ENCODE measurements around the gene TFG. TPM values are rescaled to one million over a fixed set of nuclear protein-coding genes. Genes with fewer than 3 reads are reported as not detected.
A peak's percentile ranks its signal among the peaks of the same experiment; 100 is the strongest.

TFG gene
- total and polyA plus RNA-seq, 2 experiments from 2014 or later = 87.6 to 88.5 TPM

DNA sequence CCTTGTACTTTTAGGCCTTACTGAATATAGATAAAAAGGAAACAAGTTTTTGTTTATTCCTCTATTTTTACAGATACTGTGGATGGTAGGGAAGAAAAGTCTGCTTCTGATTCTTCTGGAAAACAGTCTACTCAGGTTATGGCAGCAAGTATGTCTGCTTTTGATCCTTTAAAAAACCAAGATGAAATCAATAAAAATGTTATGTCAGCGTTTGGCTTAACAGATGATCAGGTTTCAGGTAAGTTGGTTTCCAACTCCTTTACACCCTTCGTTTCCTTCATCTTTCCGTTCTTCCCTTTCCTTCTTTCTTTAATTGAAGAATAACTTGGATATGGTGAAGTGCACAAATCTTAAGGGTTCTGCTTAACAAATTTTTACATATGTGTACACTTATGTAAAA, 23.1 kb downstream of the TFG start (continued):
- TF ChIP-seq, protein P1, sequence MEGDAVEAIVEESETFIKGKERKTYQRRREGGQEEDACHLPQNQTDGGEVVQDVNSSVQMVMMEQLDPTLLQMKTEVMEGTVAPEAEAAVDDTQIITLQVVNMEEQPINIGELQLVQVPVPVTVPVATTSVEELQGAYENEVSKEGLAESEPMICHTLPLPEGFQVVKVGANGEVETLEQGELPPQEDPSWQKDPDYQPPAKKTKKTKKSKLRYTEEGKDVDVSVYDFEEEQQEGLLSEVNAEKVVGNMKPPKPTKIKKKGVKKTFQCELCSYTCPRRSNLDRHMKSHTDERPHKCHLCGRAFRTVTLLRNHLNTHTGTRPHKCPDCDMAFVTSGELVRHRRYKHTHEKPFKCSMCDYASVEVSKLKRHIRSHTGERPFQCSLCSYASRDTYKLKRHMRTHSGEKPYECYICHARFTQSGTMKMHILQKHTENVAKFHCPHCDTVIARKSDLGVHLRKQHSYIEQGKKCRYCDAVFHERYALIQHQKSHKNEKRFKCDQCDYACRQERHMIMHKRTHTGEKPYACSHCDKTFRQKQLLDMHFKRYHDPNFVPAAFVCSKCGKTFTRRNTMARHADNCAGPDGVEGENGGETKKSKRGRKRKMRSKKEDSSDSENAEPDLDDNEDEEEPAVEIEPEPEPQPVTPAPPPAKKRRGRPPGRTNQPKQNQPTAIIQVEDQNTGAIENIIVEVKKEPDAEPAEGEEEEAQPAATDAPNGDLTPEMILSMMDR (conservative IDR thresholded peaks at IDR 0.05; ENCODE audit: low read depth in 2 of 2) = no peak
- TF ChIP-seq CREB1 (CRISPR knock-in tag; IDR thresholded peaks at IDR 0.05; ENCODE audit: low read depth) = no peak
- no peak for TF ChIP-seq EZH2 (IDR thresholded peaks at IDR 0.05; ENCODE audit: low read depth, unreplicated experiment)
- TF ChIP-seq NANOG (IDR thresholded peaks at IDR 0.05; ENCODE audit: borderline replicate concordance) = no peak
- TF ChIP-seq EZH2phosphoT487 (IDR thresholded peaks at IDR 0.05; ENCODE audit: unreplicated experiment) = no peak

DNA sequence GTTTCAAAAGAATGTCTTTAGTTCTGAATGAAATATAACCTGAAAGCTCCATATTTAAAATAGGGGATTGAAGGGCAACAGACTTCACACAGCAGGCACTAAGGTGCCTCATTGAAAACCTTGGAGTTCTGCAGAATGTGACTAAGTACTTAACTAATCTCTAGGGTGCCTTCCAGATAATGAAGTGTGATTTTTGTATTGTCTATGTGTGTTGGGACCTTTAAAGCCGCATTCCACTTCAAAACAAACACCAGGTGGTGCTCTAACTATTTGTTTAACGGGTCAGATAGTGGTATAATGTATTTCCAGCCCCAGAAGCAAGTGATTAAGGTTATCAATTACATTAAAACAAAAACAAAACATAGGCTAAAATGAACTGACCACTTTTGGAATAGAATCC, 28.0 kb downstream of the TFG start:
- H2AFZ ChIP-seq = no peak overlapping the region
- Mint-ChIP-seq H3K36me3 (ENCODE audit: low read depth) (peaks cover 42% of the 10 kb centered on the region), H3K4me1 (peaks cover 39% of the 10 kb centered on the region), H3K4me3 (no peak overlapping the region), H3K27me3 (ENCODE audit: insufficient read depth, low read depth, poor library complexity) (no peaks in the 10 kb centered on the region), H3K27ac (no peak overlapping the region), H3K9me3 (no peaks in the 10 kb centered on the region)
- no peaks in the 10 kb centered on the region for H3K27me3 ChIP-seq (ENCODE audit: insufficient read depth)
- peaks cover 11% of the 10 kb centered on the region; the same call in 1 of the 2 replicates for H3K36me3 ChIP-seq (ENCODE audit: insufficient read depth)
- H3K27ac ChIP-seq (ENCODE audit: low read depth) = no peak overlapping the region
- H3K4me3 ChIP-seq = no peak overlapping the region
- H3K9me2 ChIP-seq (ENCODE audit: insufficient read depth) = no peaks in the 10 kb centered on the region
- no peak for TF ChIP-seq ZNF331 (CRISPR knock-in tag; IDR thresholded peaks at IDR 0.05; ENCODE audit: low read depth)
- TF ChIP-seq, protein P1 (conservative IDR thresholded peaks at IDR 0.05; ENCODE audit: low read depth in 2 of 2) = peak; percentile 51 to 55
- TF ChIP-seq CREB1 (CRISPR knock-in tag; IDR thresholded peaks at IDR 0.05; ENCODE audit: low read depth) = no peak
- TF ChIP-seq POLR2AphosphoS5 (IDR thresholded peaks at IDR 0.05; ENCODE audit: low read depth) = no peak
- TF ChIP-seq, protein P2, sequence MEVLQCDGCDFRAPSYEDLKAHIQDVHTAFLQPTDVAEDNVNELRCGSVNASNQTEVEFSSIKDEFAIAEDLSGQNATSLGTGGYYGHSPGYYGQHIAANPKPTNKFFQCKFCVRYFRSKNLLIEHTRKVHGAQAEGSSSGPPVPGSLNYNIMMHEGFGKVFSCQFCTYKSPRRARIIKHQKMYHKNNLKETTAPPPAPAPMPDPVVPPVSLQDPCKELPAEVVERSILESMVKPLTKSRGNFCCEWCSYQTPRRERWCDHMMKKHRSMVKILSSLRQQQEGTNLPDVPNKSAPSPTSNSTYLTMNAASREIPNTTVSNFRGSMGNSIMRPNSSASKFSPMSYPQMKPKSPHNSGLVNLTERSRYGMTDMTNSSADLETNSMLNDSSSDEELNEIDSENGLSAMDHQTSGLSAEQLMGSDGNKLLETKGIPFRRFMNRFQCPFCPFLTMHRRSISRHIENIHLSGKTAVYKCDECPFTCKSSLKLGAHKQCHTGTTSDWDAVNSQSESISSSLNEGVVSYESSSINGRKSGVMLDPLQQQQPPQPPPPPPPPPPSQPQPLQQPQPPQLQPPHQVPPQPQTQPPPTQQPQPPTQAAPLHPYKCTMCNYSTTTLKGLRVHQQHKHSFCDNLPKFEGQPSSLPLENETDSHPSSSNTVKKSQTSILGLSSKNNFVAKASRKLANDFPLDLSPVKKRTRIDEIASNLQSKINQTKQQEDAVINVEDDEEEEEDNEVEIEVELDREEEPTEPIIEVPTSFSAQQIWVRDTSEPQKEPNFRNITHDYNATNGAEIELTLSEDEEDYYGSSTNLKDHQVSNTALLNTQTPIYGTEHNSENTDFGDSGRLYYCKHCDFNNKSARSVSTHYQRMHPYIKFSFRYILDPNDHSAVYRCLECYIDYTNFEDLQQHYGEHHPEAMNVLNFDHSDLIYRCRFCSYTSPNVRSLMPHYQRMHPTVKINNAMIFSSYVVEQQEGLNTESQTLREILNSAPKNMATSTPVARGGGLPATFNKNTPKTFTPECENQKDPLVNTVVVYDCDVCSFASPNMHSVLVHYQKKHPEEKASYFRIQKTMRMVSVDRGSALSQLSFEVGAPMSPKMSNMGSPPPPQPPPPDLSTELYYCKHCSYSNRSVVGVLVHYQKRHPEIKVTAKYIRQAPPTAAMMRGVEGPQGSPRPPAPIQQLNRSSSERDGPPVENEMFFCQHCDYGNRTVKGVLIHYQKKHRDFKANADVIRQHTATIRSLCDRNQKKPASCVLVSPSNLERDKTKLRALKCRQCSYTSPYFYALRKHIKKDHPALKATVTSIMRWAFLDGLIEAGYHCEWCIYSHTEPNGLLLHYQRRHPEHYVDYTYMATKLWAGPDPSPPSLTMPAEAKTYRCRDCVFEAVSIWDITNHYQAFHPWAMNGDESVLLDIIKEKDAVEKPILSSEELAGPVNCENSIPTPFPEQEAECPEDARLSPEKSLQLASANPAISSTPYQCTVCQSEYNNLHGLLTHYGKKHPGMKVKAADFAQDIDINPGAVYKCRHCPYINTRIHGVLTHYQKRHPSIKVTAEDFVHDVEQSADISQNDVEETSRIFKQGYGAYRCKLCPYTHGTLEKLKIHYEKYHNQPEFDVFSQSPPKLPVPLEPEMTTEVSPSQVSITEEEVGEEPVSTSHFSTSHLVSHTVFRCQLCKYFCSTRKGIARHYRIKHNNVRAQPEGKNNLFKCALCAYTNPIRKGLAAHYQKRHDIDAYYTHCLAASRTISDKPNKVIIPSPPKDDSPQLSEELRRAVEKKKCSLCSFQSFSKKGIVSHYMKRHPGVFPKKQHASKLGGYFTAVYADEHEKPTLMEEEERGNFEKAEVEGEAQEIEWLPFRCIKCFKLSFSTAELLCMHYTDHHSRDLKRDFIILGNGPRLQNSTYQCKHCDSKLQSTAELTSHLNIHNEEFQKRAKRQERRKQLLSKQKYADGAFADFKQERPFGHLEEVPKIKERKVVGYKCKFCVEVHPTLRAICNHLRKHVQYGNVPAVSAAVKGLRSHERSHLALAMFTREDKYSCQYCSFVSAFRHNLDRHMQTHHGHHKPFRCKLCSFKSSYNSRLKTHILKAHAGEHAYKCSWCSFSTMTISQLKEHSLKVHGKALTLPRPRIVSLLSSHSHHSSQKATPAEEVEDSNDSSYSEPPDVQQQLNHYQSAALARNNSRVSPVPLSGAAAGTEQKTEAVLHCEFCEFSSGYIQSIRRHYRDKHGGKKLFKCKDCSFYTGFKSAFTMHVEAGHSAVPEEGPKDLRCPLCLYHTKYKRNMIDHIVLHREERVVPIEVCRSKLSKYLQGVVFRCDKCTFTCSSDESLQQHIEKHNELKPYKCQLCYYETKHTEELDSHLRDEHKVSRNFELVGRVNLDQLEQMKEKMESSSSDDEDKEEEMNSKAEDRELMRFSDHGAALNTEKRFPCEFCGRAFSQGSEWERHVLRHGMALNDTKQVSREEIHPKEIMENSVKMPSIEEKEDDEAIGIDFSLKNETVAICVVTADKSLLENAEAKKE (CRISPR knock-in tag; IDR thresholded peaks at IDR 0.05) = no peak
- no peaks in the 10 kb centered on the region; the same call in 1 of the 2 replicates for H4K20me1 ChIP-seq (replicated peaks; ENCODE audit: insufficient read depth)
- no peaks in the 10 kb centered on the region for H3F3A ChIP-seq (replicated peaks; ENCODE audit: low read depth)
- peaks cover 31% of the 10 kb centered on the region for H3K4me1 ChIP-seq (ENCODE audit: insufficient read depth)
- ATAC-seq (peak; percentile 92), DNase-seq (ENCODE audit: low spot score) (peak; percentile 75)
- peaks cover 29% of the 10 kb centered on the region for H3K79me2 ChIP-seq (replicated peaks; ENCODE audit: insufficient read depth)
- no peak overlapping the region for H3K4me2 ChIP-seq
